Activated CD8-positive, alpha-beta memory T cell treated with anti-CD3 and anti-CD28 coated beads, Interleukin-2, amount 50 U/mL, for 24 hours (primary cell): ENCODE results near the gene CTSZ.
"Not testable (repeated sequence)": the region's sequence is repeated elsewhere in the genome, so short reads cannot be mapped to it uniquely, and the experiment has no call there.

Experiments used
- DNase-seq: peaks from one replicate; pipeline ENCODE4 v3.0.0-alpha.2; 2020; ENCODE audit errors: extremely low read depth

The CTSZ gene

GRCh38 chr20:58996226-58996611 lies 10.8 kb downstream of the CTSZ start:
- no peak for DNase-seq

GRCh38 chr20:58995461-58996225 lies 11.4 kb downstream of the CTSZ start:
- no peak for DNase-seq

GRCh38 chr20:58994390-58995159 lies 12.5 kb downstream of the CTSZ start:
- DNase-seq = no peak

GRCh38 chr20:58993332-58994248 lies 13.5 kb downstream of the CTSZ start:
- DNase-seq = no peak

GRCh38 chr20:58992911-58993310 lies 14.1 kb downstream of the CTSZ start:
- no peak for DNase-seq

GRCh38 chr20:58991715-58992114 lies 15.3 kb downstream of the CTSZ start:
- no peak for DNase-seq

- DNase-seq = no peak
These were observed 16.2 kb downstream of the CTSZ start for GRCh38 chr20:58990651-58991445.

GRCh38 chr20:58989196-58989595 lies 17.9 kb downstream of the CTSZ start:
- no peak for DNase-seq

GRCh38 chr20:58988565-58988882 lies 18.5 kb downstream of the CTSZ start:
- DNase-seq = no peak

GRCh38 chr20:58987790-58988564 lies 19.1 kb downstream of the CTSZ start:
- DNase-seq = no peak

- DNase-seq = no peak
These were observed 20.0 kb downstream of the CTSZ start for GRCh38 chr20:58986968-58987517.

GRCh38 chr20:58986286-58986967 lies 20.6 kb downstream of the CTSZ start:
- DNase-seq = no peak

- no peak for DNase-seq
These were observed 21.4 kb downstream of the CTSZ start for GRCh38 chr20:58985656-58986055.

GRCh38 chr20:58984691-58985090 lies 22.4 kb downstream of the CTSZ start:
- no peak for DNase-seq

GRCh38 chr20:58983115-58983468 lies 24.0 kb downstream of the CTSZ start:
- not testable (repeated sequence) for DNase-seq

- DNase-seq = no peak
These were observed 24.5 kb downstream of the CTSZ start for GRCh38 chr20:58982406-58983114.

GRCh38 chr20:58981628-58982364 lies 25.3 kb downstream of the CTSZ start:
- no peak for DNase-seq
